ENCODE data around the gene INPP5A.

INPP5A gene

GRCh38 chr10:132657127-132657706 lies 119.6 kb downstream of the INPP5A start:
- Histone ChIP-seq H3K4me2 (ENCODE audit: low read length) (no peak overlapping the region), H3K4me1 (ENCODE audit: control insufficient read depth, low read length) (no peaks in the 10 kb centered on the region), H3K4me3 (ENCODE audit: low read length) (no peak overlapping the region), H3K27me3 (ENCODE audit: control insufficient read depth, low read length) (no peaks in the 10 kb centered on the region), H3K27ac (ENCODE audit: low read depth, low read length) (no peak overlapping the region), H4K20me1 (ENCODE audit: control insufficient read depth, insufficient read depth, low read depth, low read length) (no peaks in the 10 kb centered on the region), H3K79me2 (ENCODE audit: control insufficient read depth, low read length) (no peaks in the 10 kb centered on the region), H3K9me2 (replicated peaks; ENCODE audit: control insufficient read depth, low read length) (no peaks in the 10 kb centered on the region), H3K36me3 (ENCODE audit: control insufficient read depth, low read length) (no peaks in the 10 kb centered on the region), H3F3A (ENCODE audit: control insufficient read depth, insufficient read depth) (no peaks in the 10 kb centered on the region), H3K9me3 (ENCODE audit: control insufficient read depth, insufficient read depth, low read length) (no peaks in the 10 kb centered on the region)
- TF ChIP-seq CTCF (IDR thresholded peaks at IDR 0.05; ENCODE audit: low read depth, low read length, poor library complexity, severe bottlenecking) (no peak), EZH2phosphoT487 (IDR thresholded peaks at IDR 0.05; ENCODE audit: borderline replicate concordance, low read length) (no peak)

GRCh38 chr10:132657748-132658147 lies 120.2 kb downstream of the INPP5A start:
- Histone ChIP-seq H3K36me3 (ENCODE audit: control insufficient read depth, low read length) (no peaks in the 10 kb centered on the region), H3F3A (ENCODE audit: control insufficient read depth, insufficient read depth) (no peaks in the 10 kb centered on the region), H3K9me2 (replicated peaks; ENCODE audit: control insufficient read depth, low read length) (no peaks in the 10 kb centered on the region), H3K4me3 (ENCODE audit: low read length) (no peak overlapping the region), H3K4me2 (ENCODE audit: low read length) (no peak overlapping the region), H3K4me1 (ENCODE audit: control insufficient read depth, low read length) (no peaks in the 10 kb centered on the region), H3K79me2 (ENCODE audit: control insufficient read depth, low read length) (no peaks in the 10 kb centered on the region), H4K20me1 (ENCODE audit: control insufficient read depth, insufficient read depth, low read depth, low read length) (no peaks in the 10 kb centered on the region), H3K9me3 (ENCODE audit: control insufficient read depth, insufficient read depth, low read length) (no peaks in the 10 kb centered on the region), H3K27ac (ENCODE audit: low read depth, low read length) (no peak overlapping the region), H3K27me3 (ENCODE audit: control insufficient read depth, low read length) (no peaks in the 10 kb centered on the region)
- no peak for TF ChIP-seq CTCF (IDR thresholded peaks at IDR 0.05; ENCODE audit: low read depth, low read length, poor library complexity, severe bottlenecking)
- no peak for TF ChIP-seq EZH2phosphoT487 (IDR thresholded peaks at IDR 0.05; ENCODE audit: borderline replicate concordance, low read length)

- no peak for TF ChIP-seq CTCF (IDR thresholded peaks at IDR 0.05; ENCODE audit: low read depth, low read length, poor library complexity, severe bottlenecking)
- TF ChIP-seq EZH2phosphoT487 (IDR thresholded peaks at IDR 0.05; ENCODE audit: borderline replicate concordance, low read length), result no peak
These were observed 121.1 kb downstream of the INPP5A start for GRCh38 chr10:132658546-132659205.

More at GRCh38 chr10:132658546-132659205, 121.1 kb downstream of the INPP5A start:
- Histone ChIP-seq H3K9me3 (ENCODE audit: control insufficient read depth, insufficient read depth, low read length) (no peaks in the 10 kb centered on the region), H3K9me2 (replicated peaks; ENCODE audit: control insufficient read depth, low read length) (no peaks in the 10 kb centered on the region), H3K4me3 (ENCODE audit: low read length) (no peak overlapping the region), H3K27ac (ENCODE audit: low read depth, low read length) (no peak overlapping the region), H3K79me2 (ENCODE audit: control insufficient read depth, low read length) (no peaks in the 10 kb centered on the region), H3F3A (ENCODE audit: control insufficient read depth, insufficient read depth) (no peaks in the 10 kb centered on the region), H3K27me3 (ENCODE audit: control insufficient read depth, low read length) (no peaks in the 10 kb centered on the region), H3K36me3 (ENCODE audit: control insufficient read depth, low read length) (no peaks in the 10 kb centered on the region), H3K4me2 (ENCODE audit: low read length) (no peak overlapping the region), H4K20me1 (ENCODE audit: control insufficient read depth, insufficient read depth, low read depth, low read length) (no peaks in the 10 kb centered on the region), H3K4me1 (ENCODE audit: control insufficient read depth, low read length) (no peaks in the 10 kb centered on the region)

Data from DOHH2 (cell line).